Esophagus muscularis mucosa (tissue), 3 donors: Measurements from ENCODE around the gene ADIRF.
"Not testable (repeated sequence)": the region's sequence is repeated elsewhere in the genome, so short reads cannot be mapped to it uniquely, and the experiment has no call there.

Experiments used
- POLR2AphosphoS5 ChIP-seq, 2 donors: sonication (generic); formaldehyde crosslinking; IDR thresholded peaks; one replicate each; pipeline ENCODE4 v1.6.1; 2017; ENCODE audit warnings: antibody characterized with exemption in 2 of 2
- TF ChIP-seq, protein P1 (sequence below), 3 experiments: fragments of 200-600 bp in 2 of 3; fragments of 450-650 bp in 1 of 3; sonication (generic) in 2 of 3; IDR thresholded peaks; one replicate each; pipeline ENCODE4 v1.5.1; 2017 to 2019; ENCODE audit warnings: antibody characterized with exemption in 3 of 3, mild to moderate bottlenecking in 2 of 3, moderate library complexity in 1 of 3

DNA sequence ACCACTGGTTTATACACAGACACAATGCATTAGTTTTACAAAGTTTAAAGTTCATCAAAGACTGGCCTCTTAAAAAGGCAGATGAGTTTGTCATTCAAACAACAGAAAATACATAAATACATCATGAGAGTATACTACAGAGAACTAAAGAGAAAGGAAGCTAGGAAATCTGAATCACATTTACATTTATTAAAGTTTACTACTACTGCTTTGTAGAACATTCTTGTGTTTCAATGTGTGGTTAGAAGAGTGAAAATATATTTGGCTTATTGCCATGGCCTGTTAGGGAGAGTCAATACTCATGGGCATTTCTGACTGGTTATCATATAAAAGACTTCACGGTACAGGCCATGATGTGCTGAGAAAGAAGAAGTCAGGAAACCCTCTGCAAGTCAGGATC, 38.8 kb downstream of the ADIRF start:
- TF ChIP-seq, protein P1, sequence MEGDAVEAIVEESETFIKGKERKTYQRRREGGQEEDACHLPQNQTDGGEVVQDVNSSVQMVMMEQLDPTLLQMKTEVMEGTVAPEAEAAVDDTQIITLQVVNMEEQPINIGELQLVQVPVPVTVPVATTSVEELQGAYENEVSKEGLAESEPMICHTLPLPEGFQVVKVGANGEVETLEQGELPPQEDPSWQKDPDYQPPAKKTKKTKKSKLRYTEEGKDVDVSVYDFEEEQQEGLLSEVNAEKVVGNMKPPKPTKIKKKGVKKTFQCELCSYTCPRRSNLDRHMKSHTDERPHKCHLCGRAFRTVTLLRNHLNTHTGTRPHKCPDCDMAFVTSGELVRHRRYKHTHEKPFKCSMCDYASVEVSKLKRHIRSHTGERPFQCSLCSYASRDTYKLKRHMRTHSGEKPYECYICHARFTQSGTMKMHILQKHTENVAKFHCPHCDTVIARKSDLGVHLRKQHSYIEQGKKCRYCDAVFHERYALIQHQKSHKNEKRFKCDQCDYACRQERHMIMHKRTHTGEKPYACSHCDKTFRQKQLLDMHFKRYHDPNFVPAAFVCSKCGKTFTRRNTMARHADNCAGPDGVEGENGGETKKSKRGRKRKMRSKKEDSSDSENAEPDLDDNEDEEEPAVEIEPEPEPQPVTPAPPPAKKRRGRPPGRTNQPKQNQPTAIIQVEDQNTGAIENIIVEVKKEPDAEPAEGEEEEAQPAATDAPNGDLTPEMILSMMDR (IDR thresholded peaks at IDR 0.05) = not testable (repeated sequence)
- not testable (repeated sequence) for TF ChIP-seq POLR2AphosphoS5 (IDR thresholded peaks at IDR 0.05)
